K562 (cell line): ENCODE measurements around the gene UPP1. TPM values are rescaled to one million over a fixed set of nuclear protein-coding genes. Genes with fewer than 3 reads are reported as not detected.

Experiments
- ARID3A ChIP-seq: IDR thresholded peaks from 2 replicates; pipeline ENCODE4 v1.6.1; 2012; ENCODE audit warnings: low read depth, low read length, improper control_type of control experiment, borderline replicate concordance
- BRF1 ChIP-seq: IDR thresholded peaks from 3 replicates; pipeline ENCODE4 v1.6.1; 2011; ENCODE audit warnings: borderline replicate concordance, mild to moderate bottlenecking; ENCODE audit not compliant: insufficient read length; ENCODE audit errors: extremely low read depth
- CHD4 ChIP-seq: fragments of 200-600 bp; sonication (generic); IDR thresholded peaks from 3 replicates; pipeline ENCODE4 v1.6.1; 2012; ENCODE audit warnings: low read depth, mild to moderate bottlenecking, mixed read lengths, low read length, inconsistent platforms; ENCODE audit not compliant: insufficient read depth, insufficient replicate concordance, poor library complexity, severe bottlenecking
- CXXC5 ChIP-seq: fragments of 250-450 bp; sonication (Bioruptor Pico); IDR thresholded peaks from 2 replicates; pipeline ENCODE4 v1.8.0; 2022; ENCODE audit warnings: inconsistent platforms, mild to moderate bottlenecking, moderate library complexity
- DLX4 ChIP-seq: fragments of 250-450 bp; sonication (Bioruptor Pico); IDR thresholded peaks from 2 replicates; pipeline ENCODE4 v1.6.1; 2021; ENCODE audit warnings: mild to moderate bottlenecking
- E2F3 ChIP-seq: fragments of 250-450 bp; sonication (Bioruptor Pico); IDR thresholded peaks from 2 replicates; pipeline ENCODE4 v1.4.0; 2020; ENCODE audit warnings: mild to moderate bottlenecking
- EHMT2 ChIP-seq: fragments of 450-650 bp; IDR thresholded peaks from 2 replicates; pipeline ENCODE4 v1.6.1; 2018; ENCODE audit warnings: antibody characterized with exemption
- ELF2 ChIP-seq: fragments of 250-450 bp; sonication (Bioruptor Pico); IDR thresholded peaks from 2 replicates; pipeline ENCODE4 v1.5.0; 2021; ENCODE audit warnings: mild to moderate bottlenecking
- EZH2 ChIP-seq: IDR thresholded peaks from 2 replicates; pipeline ENCODE4 v1.6.1; 2012; ENCODE audit warnings: low read depth, mild to moderate bottlenecking, inconsistent platforms, low read length, borderline replicate concordance
- HEY1 ChIP-seq: fragments of 250-450 bp; sonication (Bioruptor Pico); IDR thresholded peaks from 2 replicates; pipeline ENCODE4 v1.5.0; 2020; ENCODE audit warnings: mild to moderate bottlenecking, moderate library complexity, borderline replicate concordance
- LEF1 ChIP-seq: fragments of 450-650 bp; IDR thresholded peaks from 2 replicates; pipeline ENCODE4 v1.6.1; 2016; ENCODE audit warnings: mild to moderate bottlenecking
- PML ChIP-seq: IDR thresholded peaks from 2 replicates; pipeline ENCODE4 v1.6.1; 2012; ENCODE audit warnings: low read length, inconsistent platforms
- PRPF4 ChIP-seq: fragments of 200-400 bp; formaldehyde crosslinking; IDR thresholded peaks from one replicate; pipeline ENCODE4 v1.6.1; 2017; ENCODE audit warnings: low read length, low read depth, mild to moderate bottlenecking; ENCODE audit not compliant: insufficient read depth, poor library complexity, severe bottlenecking
- SETDB1 ChIP-seq: IDR thresholded peaks from one replicate; pipeline ENCODE4 v1.6.1; 2012; ENCODE audit warnings: low read length, control low read depth, inconsistent platforms
- STAG1 ChIP-seq: sonication (generic); formaldehyde crosslinking; IDR thresholded peaks from 2 replicates; pipeline ENCODE4 v1.5.0; 2020; ENCODE audit warnings: missing genetic modification reagents, borderline replicate concordance
- TCF15 ChIP-seq: fragments of 250-450 bp; sonication (Bioruptor Pico); IDR thresholded peaks from 2 replicates; pipeline ENCODE4 v1.8.0; 2022; ENCODE audit warnings: moderate library complexity, mild to moderate bottlenecking, inconsistent platforms
- TEAD1 ChIP-seq, 2 experiments: fragments of 450-650 bp in 1 of 2; sonication (generic) in 1 of 2; formaldehyde crosslinking; IDR thresholded peaks; 2 replicates each; pipeline versions ENCODE4 v1.4.0 to v1.8.0; 2020 to 2022; ENCODE audit warnings: mild to moderate bottlenecking in 2 of 2, missing genetic modification reagents in 1 of 2
- THRAP3 ChIP-seq: fragments of 450-650 bp; IDR thresholded peaks from 2 replicates; pipeline ENCODE4 v1.6.1; 2016; ENCODE audit warnings: mild to moderate bottlenecking, inconsistent platforms, borderline replicate concordance
- ZBED1 ChIP-seq: IDR thresholded peaks from 2 replicates; pipeline ENCODE4 v1.6.1; 2014
- ZBTB2 ChIP-seq: fragments of 450-650 bp; IDR thresholded peaks from 2 replicates; pipeline ENCODE4 v1.6.1; 2016; ENCODE audit warnings: antibody characterized with exemption
- ZFPM2 ChIP-seq: fragments of 250-450 bp; sonication (Bioruptor Pico); IDR thresholded peaks from 2 replicates; pipeline ENCODE4 v1.5.1; 2022; ENCODE audit warnings: mild to moderate bottlenecking
- ZNF316 ChIP-seq: fragments of 450-650 bp; IDR thresholded peaks from 2 replicates; pipeline ENCODE4 v1.6.1; 2016
- ZNF395 ChIP-seq: fragments of 200-800 bp; sonication (Bioruptor generic); IDR thresholded peaks from 2 replicates; pipeline ENCODE4 v1.6.1; 2017; ENCODE audit warnings: missing genetic modification characterization, missing compliant biosample characterization
- ZNF766 ChIP-seq: fragments of 200-800 bp; sonication (Bioruptor generic); conservative IDR thresholded peaks from 2 replicates; pipeline ENCODE4 v1.6.1; 2016; ENCODE audit warnings: missing genetic modification characterization, missing compliant biosample characterization
- ZSCAN29 ChIP-seq: fragments of 450-650 bp; IDR thresholded peaks from 2 replicates; pipeline ENCODE4 v1.6.1; 2017
- polyA plus RNA-seq, 8 experiments: library from polyadenylated mRNA; depleted of rRNA in 4 of 8; stranded (reverse) in 5 of 8; unstranded in 3 of 8; fragments of >200 nt; fragmentation: Nextera tagmentation in 2 of 8; fragmentation: Illumina TruSeq in 1 of 8; extraction: Ambion mirVana in 2 of 8; extraction: Trizol in 1 of 8; gene quantifications; 2 replicates each; pipeline versions ENCODE4 v1.2.1 to v1.2.3, GENCODE V29; 2011 to 2014; ENCODE audit warnings: inconsistent platforms in 1 of 8, missing spikeins in 1 of 8
- total RNA-seq, 7 experiments: library from RNA; depleted of rRNA in 6 of 7; stranded (reverse); fragments of >200 nt in 6 of 7; fragmentation: Illumina TruSeq in 2 of 7; extraction: Trizol in 2 of 7; gene quantifications; 2 replicates each; pipeline versions ENCODE4 v1.2.1 to v1.2.3, GENCODE V29; 2011 to 2021; ENCODE audit warnings: low replicate concordance in 1 of 7

UPP1 gene
- total and polyA plus RNA-seq, 9 of the 15 experiments (the other 6 are each of a cell fraction or from before 2014, with no cell fraction given), result 0.38 to 2.4 (median 0.61) TPM

GRCh38 chr7:48084727-48085432 lies 4.2 kb upstream of the UPP1 start (continued):
- TF ChIP-seq ARID3A, result no peak
- TF ChIP-seq ZNF766, result no peak
- TF ChIP-seq ZFPM2 (CRISPR knock-in tag), result no peak
- TF ChIP-seq ZNF316, result peak; percentile 57; the same call in 1 of the 2 replicates
- TF ChIP-seq SETDB1, result no peak
- 0 out of 2 replicates have a peak, but pooled peaks have one; percentile 69 for TF ChIP-seq E2F3 (CRISPR knock-in tag)
- no peak for TF ChIP-seq EZH2
- TF ChIP-seq HEY1 (CRISPR knock-in tag), result no peak
- no peak for TF ChIP-seq PRPF4
- no peak for TF ChIP-seq EHMT2
- no peak for TF ChIP-seq THRAP3
- TF ChIP-seq TEAD1 (CRISPR knock-in tag; IDR thresholded peaks at IDR 0.05), result peak; percentile 29 to 81; a peak in 3 of 4 replicates
- TF ChIP-seq TCF15, result no peak
- no peak for TF ChIP-seq BRF1
- TF ChIP-seq LEF1, result peak; percentile 58; the same call in 1 of the 2 replicates
- no peak for TF ChIP-seq PML
- no peak for TF ChIP-seq ZNF395 (CRISPR knock-in tag)
- TF ChIP-seq ZSCAN29, result no peak
- peak; percentile 72 for TF ChIP-seq CXXC5 (CRISPR knock-in tag)
- no peak for TF ChIP-seq STAG1 (CRISPR knock-in tag)
- no peak for TF ChIP-seq ZBTB2
- TF ChIP-seq DLX4, result no peak
- TF ChIP-seq CHD4, result no peak
- TF ChIP-seq ZBED1, result no peak
- TF ChIP-seq ELF2, result no peak
